8988T (cell line): ENCODE measurements around the gene ABHD6.
"Not testable (repeated sequence)": the region's sequence is repeated elsewhere in the genome, so short reads cannot be mapped to it uniquely, and the experiment has no call there.

Experiments used
- DNase-seq: peaks from one replicate; pipeline ENCODE4 v3.0.0; 2011

Gene ABHD6

GRCh38 chr3:58324391-58325390, 87.1 kb downstream of the ABHD6 start:
- DNase-seq = no peak

DNA sequence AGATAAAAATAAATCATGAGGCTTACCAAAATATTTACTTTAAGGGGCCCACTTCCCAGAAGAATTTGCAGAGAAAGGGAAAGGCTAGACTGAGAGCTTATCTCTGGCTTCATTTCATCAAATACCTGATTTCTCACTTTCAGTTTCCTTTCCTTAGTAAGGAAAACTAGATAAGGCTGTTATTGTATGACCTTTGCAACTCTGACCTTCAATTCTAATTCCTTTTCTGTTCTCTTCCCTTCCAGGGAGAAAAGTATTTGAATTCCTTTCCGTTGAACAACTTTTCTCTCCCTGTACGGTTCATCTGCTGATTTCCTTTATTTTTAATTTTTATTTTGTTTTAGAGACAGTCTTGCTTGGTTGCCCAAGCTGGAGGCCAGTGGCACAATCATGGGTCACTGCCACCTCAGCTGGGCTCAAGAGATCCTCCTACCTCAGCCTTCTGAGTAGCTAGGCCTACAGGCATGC, 88.0 kb downstream of the ABHD6 start:
- DNase-seq = no peak

GRCh38 chr3:58326267-58326900, 88.8 kb downstream of the ABHD6 start:
- DNase-seq = no peak

DNA sequence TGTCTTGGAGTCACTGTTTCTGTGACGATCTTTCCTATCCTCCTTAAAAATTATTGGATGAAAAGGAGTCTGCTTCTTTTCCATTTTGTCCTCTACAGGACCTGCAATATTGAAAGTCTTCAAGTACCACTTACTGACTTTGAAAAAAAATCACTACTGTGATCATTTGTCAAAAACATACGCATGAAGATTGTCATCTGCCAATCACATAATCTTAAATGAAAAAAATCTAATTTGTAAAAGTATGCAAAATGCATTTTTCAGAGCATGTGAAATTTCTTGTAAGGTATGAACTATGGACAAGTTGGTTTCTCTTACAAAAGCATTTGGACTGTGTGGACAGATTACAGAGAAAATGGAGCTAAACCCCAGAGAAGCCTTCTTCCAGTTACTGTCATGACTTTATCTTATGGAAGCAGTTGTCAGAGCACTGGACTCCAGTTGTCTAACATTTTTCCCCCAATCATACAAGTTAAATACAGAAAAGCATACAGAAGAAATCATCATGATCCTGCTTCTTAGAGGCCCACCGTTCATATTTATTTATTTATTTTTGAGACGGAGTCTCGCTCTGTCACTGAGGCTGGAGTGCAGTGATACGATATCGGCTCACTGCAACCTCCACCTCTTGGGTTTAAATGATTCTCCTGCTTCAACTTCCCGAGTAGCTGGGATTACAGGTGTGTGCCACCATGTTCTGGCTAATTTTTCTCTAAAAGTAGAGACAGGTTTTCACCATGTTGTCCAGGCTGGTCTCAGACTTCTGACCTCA, 91.7 kb downstream of the ABHD6 start:
- DNase-seq = no peak

DNA sequence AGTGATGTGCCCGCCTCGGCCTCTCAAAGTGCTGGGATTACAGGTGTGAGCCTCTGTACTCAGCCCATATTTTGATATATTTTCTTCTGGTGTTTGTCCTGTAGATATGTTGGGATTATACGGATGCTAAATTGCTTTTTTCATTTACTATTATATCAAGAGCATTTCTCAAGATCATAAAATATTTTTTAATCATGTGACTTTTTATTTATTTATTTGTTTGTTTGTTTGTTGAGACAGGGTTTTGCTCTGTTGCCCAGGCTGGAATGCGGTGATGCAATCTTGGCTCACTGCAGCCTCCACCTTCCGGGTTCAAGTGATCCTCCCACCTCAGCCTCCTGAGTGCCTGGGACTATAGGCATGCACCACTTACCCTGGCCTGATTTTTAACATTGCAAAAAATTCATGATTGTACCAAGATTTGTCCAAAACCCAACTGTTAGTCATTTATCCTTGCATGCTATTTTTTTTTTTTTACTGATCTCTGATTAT, 92.4 kb downstream of the ABHD6 start:
- DNase-seq = no peak

- DNase-seq = no peak
These were observed 94.1 kb downstream of the ABHD6 start for GRCh38 chr3:58331593-58332152.

DNA sequence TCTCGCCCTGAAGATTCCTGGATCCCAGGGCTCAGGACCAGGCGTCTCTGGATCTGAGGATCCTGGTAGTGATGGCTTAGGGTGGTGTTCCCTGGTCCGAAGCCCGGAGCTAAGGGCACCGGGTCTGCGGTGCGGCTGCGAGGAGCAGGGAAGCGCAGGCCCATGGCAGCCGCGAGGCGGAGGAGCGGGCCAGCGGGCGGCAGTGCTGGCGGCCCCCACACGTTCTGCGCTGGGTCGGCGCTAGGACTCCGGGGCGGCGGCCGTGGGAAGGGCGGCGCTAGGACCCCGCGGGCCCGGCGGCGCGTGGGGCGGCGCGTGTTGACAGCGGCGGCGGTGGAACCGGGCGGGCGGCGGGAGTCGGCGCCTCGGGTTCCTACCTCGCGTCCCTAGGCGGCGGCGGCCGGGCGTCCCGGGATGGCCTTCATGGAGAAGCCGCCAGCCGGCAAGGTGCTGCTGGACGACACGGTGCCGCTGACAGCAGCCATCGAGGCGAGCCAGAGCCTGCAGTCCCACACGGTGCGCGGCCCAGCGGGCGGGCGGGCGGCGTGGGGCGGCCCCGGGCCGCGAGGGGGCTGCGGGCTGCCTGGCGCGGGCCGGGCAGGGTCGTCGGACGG, 95.1 kb downstream of the ABHD6 start, which contains the start of gene PXK:
TSS of gene PXK (plus strand) at position 318 of the 614 bp plus-strand sequence. CDS start at position 415, 97 bp downstream.
- DNase-seq = peak; percentile 81

- DNase-seq = peak; percentile 56
These were observed 95.8 kb downstream of the ABHD6 start for GRCh38 chr3:58333206-58334012.

- DNase-seq = no peak
These were observed 96.4 kb downstream of the ABHD6 start for GRCh38 chr3:58334013-58334321.

GRCh38 chr3:58334506-58334884, 96.9 kb downstream of the ABHD6 start:
- DNase-seq = no peak

DNA sequence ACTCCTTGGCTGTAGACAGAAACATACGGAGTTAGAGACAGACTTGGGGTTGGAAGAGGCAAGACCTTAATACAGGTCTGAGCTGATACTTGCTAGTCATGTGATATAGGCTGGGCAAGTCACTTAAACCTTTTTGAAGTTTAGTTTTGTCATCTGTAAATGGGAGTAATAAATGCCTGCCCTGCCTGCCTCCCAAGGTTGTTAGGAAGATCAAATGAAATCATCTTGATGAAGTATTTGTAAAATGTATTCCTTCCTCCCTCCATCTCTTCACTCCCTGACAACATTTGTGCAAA, 98.0 kb downstream of the ABHD6 start:
- no peak for DNase-seq

GRCh38 chr3:58336135-58336882, 98.7 kb downstream of the ABHD6 start:
- no peak for DNase-seq

DNA sequence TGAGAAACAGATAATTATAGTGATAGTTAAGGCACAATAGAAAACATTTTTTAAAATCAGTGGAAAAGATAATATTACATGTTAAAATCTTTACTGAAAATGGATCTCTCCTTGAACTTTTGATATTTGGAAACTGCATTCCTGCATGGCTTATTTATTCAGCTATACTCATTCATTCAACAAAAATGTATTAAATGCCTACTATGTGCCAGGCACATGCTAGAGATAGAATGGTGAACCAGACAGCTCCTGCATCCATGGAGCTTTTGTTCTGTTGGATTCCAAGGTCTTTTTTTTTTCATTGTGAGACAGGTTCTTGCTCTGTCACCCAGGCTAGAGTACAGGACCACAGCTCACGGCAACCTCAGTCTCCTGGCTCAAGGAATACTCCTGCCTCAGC, 99.6 kb downstream of the ABHD6 start:
- no peak for DNase-seq

DNA sequence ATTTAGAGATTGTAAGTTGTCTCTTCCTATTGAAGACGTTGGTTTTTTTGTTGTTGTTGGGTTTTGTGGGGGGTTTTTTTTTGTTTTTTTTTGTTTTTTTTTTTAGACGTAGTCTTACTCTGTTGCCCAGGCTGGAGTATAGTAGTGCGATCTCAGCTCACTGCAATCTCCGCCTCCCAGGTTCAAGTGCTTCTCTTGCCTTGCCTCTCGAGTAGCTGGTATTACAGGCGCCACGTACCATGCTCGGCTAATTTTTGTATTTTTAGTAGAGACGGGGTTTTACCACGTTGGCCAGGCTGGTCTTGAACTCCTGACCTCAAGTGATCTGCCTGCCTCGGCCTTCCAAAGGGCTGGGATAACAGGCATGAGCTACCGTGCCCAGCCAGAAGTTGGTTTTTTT, 101.6 kb downstream of the ABHD6 start:
- DNase-seq = not testable (repeated sequence)

- DNase-seq = no peak
These were observed 103.1 kb downstream of the ABHD6 start for GRCh38 chr3:58340594-58341244.

GRCh38 chr3:58341376-58341775, 103.8 kb downstream of the ABHD6 start:
- no peak for DNase-seq

DNA sequence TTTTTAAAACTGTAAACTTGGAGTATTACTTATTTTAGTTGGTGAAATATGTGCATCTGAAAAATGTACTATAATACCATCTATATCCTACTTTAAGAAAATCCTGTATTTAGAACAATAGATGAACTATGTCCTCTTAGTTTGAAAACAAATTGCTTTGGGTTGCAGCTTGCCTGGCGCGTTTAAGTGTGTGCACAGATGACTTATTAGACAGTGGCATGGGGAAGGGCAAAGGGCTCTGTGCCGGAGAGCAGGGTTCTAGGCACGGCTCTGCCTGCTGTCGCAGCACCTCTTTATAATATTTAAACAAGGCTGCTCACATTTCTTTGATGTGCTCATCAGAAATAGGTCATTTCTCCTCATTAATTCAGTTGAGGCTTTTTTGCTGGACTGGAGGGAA, 105.1 kb downstream of the ABHD6 start:
- no peak for DNase-seq
